Measurements from ENCODE around the gene RPL7A.

DNA sequence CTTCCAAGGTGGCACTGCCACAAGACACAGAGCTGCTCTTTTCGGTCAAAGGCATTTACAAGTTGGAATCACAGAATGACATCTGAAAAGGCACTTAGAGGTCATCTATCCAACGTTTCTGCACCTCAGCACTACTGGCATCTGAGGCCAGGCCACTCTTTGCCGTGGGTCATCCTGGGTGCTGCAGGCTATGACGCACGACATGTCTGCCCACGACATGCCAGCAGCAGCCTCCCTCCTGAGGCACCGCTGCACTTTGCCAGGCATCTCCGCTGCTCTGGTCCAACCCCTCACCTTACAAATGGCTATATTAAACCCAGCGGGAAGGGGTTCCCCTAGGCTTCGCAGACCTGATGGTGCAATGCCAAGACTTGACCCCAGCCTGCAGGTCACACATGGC, 19.8 kb downstream of the RPL7A start:
- TF ChIP-seq POLR2A (IDR thresholded peaks at IDR 0.05) (no peak), EP300 (IDR thresholded peaks at IDR 0.05) (no peak)
- TF ChIP-seq, protein P1, sequence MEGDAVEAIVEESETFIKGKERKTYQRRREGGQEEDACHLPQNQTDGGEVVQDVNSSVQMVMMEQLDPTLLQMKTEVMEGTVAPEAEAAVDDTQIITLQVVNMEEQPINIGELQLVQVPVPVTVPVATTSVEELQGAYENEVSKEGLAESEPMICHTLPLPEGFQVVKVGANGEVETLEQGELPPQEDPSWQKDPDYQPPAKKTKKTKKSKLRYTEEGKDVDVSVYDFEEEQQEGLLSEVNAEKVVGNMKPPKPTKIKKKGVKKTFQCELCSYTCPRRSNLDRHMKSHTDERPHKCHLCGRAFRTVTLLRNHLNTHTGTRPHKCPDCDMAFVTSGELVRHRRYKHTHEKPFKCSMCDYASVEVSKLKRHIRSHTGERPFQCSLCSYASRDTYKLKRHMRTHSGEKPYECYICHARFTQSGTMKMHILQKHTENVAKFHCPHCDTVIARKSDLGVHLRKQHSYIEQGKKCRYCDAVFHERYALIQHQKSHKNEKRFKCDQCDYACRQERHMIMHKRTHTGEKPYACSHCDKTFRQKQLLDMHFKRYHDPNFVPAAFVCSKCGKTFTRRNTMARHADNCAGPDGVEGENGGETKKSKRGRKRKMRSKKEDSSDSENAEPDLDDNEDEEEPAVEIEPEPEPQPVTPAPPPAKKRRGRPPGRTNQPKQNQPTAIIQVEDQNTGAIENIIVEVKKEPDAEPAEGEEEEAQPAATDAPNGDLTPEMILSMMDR (IDR thresholded peaks at IDR 0.05): no peak

All from tibial nerve (tissue), 4 donors.